Loucy (cell line): ENCODE measurements around the gene GTF2F2.

Experiments
- H2AFZ ChIP-seq: fragments of 200-600 bp; sonication (generic); 2 replicates; pipeline ENCODE4 v1.6.0; 2016; ENCODE audit warnings: antibody characterized with exemption, mild to moderate bottlenecking, low read length, moderate library complexity
- H3F3A ChIP-seq: fragments of 200-600 bp; 2 replicates; pipeline ENCODE4 v1.6.0; 2016; ENCODE audit warnings: antibody characterized with exemption, low read depth, mild to moderate bottlenecking
- H3K27me3 ChIP-seq: fragments of 200-600 bp; sonication (generic); 2 replicates; pipeline ENCODE4 v1.6.1; 2014; ENCODE audit warnings: low read length, mild to moderate bottlenecking; ENCODE audit not compliant: insufficient read depth, poor library complexity, severe bottlenecking
- H3K36me3 ChIP-seq: fragments of 200-600 bp; sonication (generic); 2 replicates; pipeline ENCODE4 v1.6.1; 2016; ENCODE audit warnings: low read length; ENCODE audit not compliant: insufficient read depth
- H3K4me1 ChIP-seq: fragments of 200-600 bp; sonication (generic); 2 replicates; pipeline ENCODE4 v1.5.1; 2014; ENCODE audit warnings: low read length, mild to moderate bottlenecking; ENCODE audit not compliant: insufficient read depth, poor library complexity, severe bottlenecking
- H3K4me2 ChIP-seq: fragments of 200-600 bp; sonication (generic); 2 replicates; pipeline ENCODE4 v1.6.0; 2014; ENCODE audit warnings: antibody characterized with exemption, low read length, low read depth, mild to moderate bottlenecking; ENCODE audit not compliant: poor library complexity, severe bottlenecking
- H3K4me3 ChIP-seq: fragments of 200-600 bp; sonication (generic); 2 replicates; pipeline ENCODE4 v1.5.1; 2014; ENCODE audit warnings: low read length, mild to moderate bottlenecking, mixed read lengths; ENCODE audit not compliant: poor library complexity, severe bottlenecking
- H3K79me2 ChIP-seq: fragments of 200-600 bp; sonication (generic); 2 replicates; pipeline ENCODE4 v1.6.1; 2014; ENCODE audit warnings: low read length; ENCODE audit not compliant: insufficient read depth
- H3K9ac ChIP-seq: fragments of 200-600 bp; sonication (generic); 2 replicates; pipeline ENCODE4 v1.6.0; 2014; ENCODE audit warnings: mild to moderate bottlenecking, low read depth, low read length, moderate library complexity; ENCODE audit not compliant: poor library complexity, severe bottlenecking
- H3K9me2 ChIP-seq: fragments of 200-600 bp; sonication (generic); replicated peaks from 2 replicates; pipeline ENCODE4 v1.6.1; 2016; ENCODE audit warnings: low read depth, low read length, mixed read lengths
- H3K9me3 ChIP-seq: fragments of 200-600 bp; sonication (generic); 2 replicates; pipeline ENCODE4 v1.6.1; 2014; ENCODE audit warnings: mild to moderate bottlenecking, antibody characterized with exemption, low read length, low read depth; ENCODE audit not compliant: insufficient read depth
- H4K20me1 ChIP-seq: fragments of 200-600 bp; sonication (generic); 2 replicates; pipeline ENCODE4 v1.6.0; 2014; ENCODE audit warnings: antibody characterized with exemption, low read length, mild to moderate bottlenecking; ENCODE audit not compliant: insufficient read depth, poor library complexity, severe bottlenecking
- CTCF ChIP-seq: fragments of 200-600 bp; sonication (generic); conservative IDR thresholded peaks from 2 replicates; pipeline ENCODE4 v1.5.1; 2014; ENCODE audit warnings: mild to moderate bottlenecking, antibody characterized with exemption, low read length
- EZH2phosphoT487 ChIP-seq: fragments of 200-600 bp; IDR thresholded peaks from 2 replicates; pipeline ENCODE4 v1.6.1; 2018; ENCODE audit warnings: antibody characterized with exemption, mild to moderate bottlenecking, moderate library complexity, borderline replicate concordance

The GTF2F2 gene

GRCh38 chr13:45292176-45292575, 171.9 kb downstream of the GTF2F2 start:
- no peak overlapping the region for H2AFZ ChIP-seq
- peaks cover 8% of the 10 kb centered on the region for H3K4me1 ChIP-seq
- H3K36me3 ChIP-seq = peaks cover 7% of the 10 kb centered on the region; the same call in 1 of the 2 replicates
- no peaks in the 10 kb centered on the region for H3K79me2 ChIP-seq
- H4K20me1 ChIP-seq = no peaks in the 10 kb centered on the region
- no peaks in the 10 kb centered on the region for H3K27me3 ChIP-seq
- H3K9ac ChIP-seq = no peak overlapping the region
- H3K4me2 ChIP-seq = no peak overlapping the region
- H3K9me2 ChIP-seq = no peaks in the 10 kb centered on the region
- no peaks in the 10 kb centered on the region for H3F3A ChIP-seq
- no peak for TF ChIP-seq CTCF
- no peak overlapping the region for H3K4me3 ChIP-seq
- H3K9me3 ChIP-seq = no peaks in the 10 kb centered on the region

- no peaks in the 10 kb centered on the region for H3K79me2 ChIP-seq
- no peaks in the 10 kb centered on the region for H3K9me2 ChIP-seq
- H3K36me3 ChIP-seq = no peaks in the 10 kb centered on the region
- peaks cover 27% of the 10 kb centered on the region for H3K4me1 ChIP-seq
- no peaks in the 10 kb centered on the region for H3K9me3 ChIP-seq
- H3K27me3 ChIP-seq = no peaks in the 10 kb centered on the region
- no peaks in the 10 kb centered on the region for H4K20me1 ChIP-seq
- H3F3A ChIP-seq = no peaks in the 10 kb centered on the region
- no peak overlapping the region for H2AFZ ChIP-seq
- H3K4me3 ChIP-seq = no peak overlapping the region
- no peak overlapping the region for H3K9ac ChIP-seq
- H3K4me2 ChIP-seq = no peak overlapping the region
- TF ChIP-seq EZH2phosphoT487 (no peak), CTCF (no peak)
Observed at GRCh38 chr13:45295536-45295935, 175.2 kb downstream of the GTF2F2 start.

GRCh38 chr13:45296259-45296658, 175.9 kb downstream of the GTF2F2 start:
- no peak overlapping the region for H3K9ac ChIP-seq
- TF ChIP-seq CTCF (0 out of 2 replicates have a peak, but pooled peaks have one; percentile 14), EZH2phosphoT487 (no peak)
- no peaks in the 10 kb centered on the region for H4K20me1 ChIP-seq
- H3K4me1 ChIP-seq = peaks cover 30% of the 10 kb centered on the region
- H2AFZ ChIP-seq = no peak overlapping the region; the same call in 1 of the 2 replicates
- no peaks in the 10 kb centered on the region for H3K27me3 ChIP-seq
- no peaks in the 10 kb centered on the region for H3K9me3 ChIP-seq
- peak overlapping the region; percentile 42 for H3K4me2 ChIP-seq
- H3K36me3 ChIP-seq = no peaks in the 10 kb centered on the region
- H3K4me3 ChIP-seq = no peak overlapping the region
- no peaks in the 10 kb centered on the region for H3K9me2 ChIP-seq
- no peaks in the 10 kb centered on the region for H3K79me2 ChIP-seq
- no peaks in the 10 kb centered on the region for H3F3A ChIP-seq
